CD4-positive, alpha-beta memory T cell (primary cell): ENCODE results near the gene SCFD2. TPM values are rescaled to one million over a fixed set of nuclear protein-coding genes. Genes with fewer than 3 reads are reported as not detected.
A peak's percentile ranks its signal among the peaks of the same experiment; 100 is the strongest.

Experiments used
- CTCF ChIA-PET: fragments of 350-600 bp; sonication (Branson Sonifier 250); formaldehyde crosslinking; loops from one replicate; lab custom pipeline; 2021; ENCODE audit warnings: inconsistent platforms; ENCODE audit not compliant: partially characterized antibody; lab: Charles Lee
- POLR2A ChIA-PET: fragments of 350-600 bp; sonication (Branson Sonifier 250); formaldehyde crosslinking; loops from one replicate; lab custom pipeline; 2021; ENCODE audit not compliant: partially characterized antibody; lab: Charles Lee
- DNase-seq, 5 donors: peaks; one replicate each; pipeline versions ENCODE4 v3.0.0 to v3.0.0-alpha.2; 2020 to 2022; ENCODE audit warnings: mixed read lengths in 1 of 5
- H3K27ac ChIP-seq: one replicate; pipeline ENCODE4 v1.7.0; 2013; ENCODE audit warnings: low read depth, low read length
- H3K27me3 ChIP-seq: 2 replicates; pipeline ENCODE4 v1.7.0; 2013; ENCODE audit warnings: mild to moderate bottlenecking, low read length, moderate library complexity; ENCODE audit not compliant: insufficient read depth
- H3K36me3 ChIP-seq: 2 replicates; pipeline ENCODE4 v1.7.0; 2013; ENCODE audit warnings: mild to moderate bottlenecking, low read length, moderate library complexity; ENCODE audit not compliant: insufficient read depth
- H3K4me1 ChIP-seq: 2 replicates; pipeline ENCODE4 v1.7.0; 2013; ENCODE audit warnings: mild to moderate bottlenecking, low read length, moderate library complexity; ENCODE audit not compliant: insufficient read depth
- H3K4me3 ChIP-seq, 2 donors: one replicate each; pipeline ENCODE4 v1.7.0; 2013; ENCODE audit warnings: low read length in 2 of 2, mild to moderate bottlenecking in 1 of 2
- H3K9me3 ChIP-seq, 2 donors: one replicate each; pipeline ENCODE4 v1.7.0; 2013; ENCODE audit warnings: low read length in 2 of 2, control low read depth in 1 of 2; ENCODE audit not compliant: control insufficient read depth in 1 of 2
- H3K27ac Mint-ChIP-seq, 7 donors: one replicate each; pipeline ENCODE4 v1.8.0; 2020 to 2021; ENCODE audit warnings: mixed read lengths in 7 of 7, mild to moderate bottlenecking in 6 of 7, inconsistent platforms in 3 of 7, moderate library complexity in 3 of 7
- H3K27me3 Mint-ChIP-seq, 2 donors: one replicate each; pipeline ENCODE4 v1.8.0; 2020 to 2021; ENCODE audit warnings: mixed read lengths in 2 of 2
- H3K36me3 Mint-ChIP-seq, 2 donors: one replicate each; pipeline ENCODE4 v1.8.0; 2020 to 2021; ENCODE audit warnings: mixed read lengths in 2 of 2, inconsistent platforms in 1 of 2, mild to moderate bottlenecking in 1 of 2
- H3K4me1 Mint-ChIP-seq, 4 donors: one replicate each; pipeline ENCODE4 v1.8.0; 2020 to 2021; ENCODE audit warnings: mixed read lengths in 4 of 4, mild to moderate bottlenecking in 1 of 4
- H3K4me3 Mint-ChIP-seq, 8 donors: one replicate each; pipeline ENCODE4 v1.8.0; 2020 to 2021; ENCODE audit warnings: mixed read lengths in 8 of 8, mild to moderate bottlenecking in 7 of 8, moderate library complexity in 6 of 8, inconsistent platforms in 3 of 8
- H3K9me3 Mint-ChIP-seq, 8 donors: one replicate each; pipeline ENCODE4 v1.8.0; 2020 to 2021; ENCODE audit warnings: mixed read lengths in 8 of 8, mild to moderate bottlenecking in 5 of 8, inconsistent platforms in 3 of 8, moderate library complexity in 1 of 8
- intact Hi-C: fragments of 100-400 bp; cut with micrococcal nuclease; formaldehyde crosslinking; loops from one replicate; pipeline ENCODE4 v1.15.1; 2023
- polyA plus RNA-seq, 2 donors: library from polyadenylated mRNA; unstranded; fragments of 300-500 nt; fragmentation: Illumina TruSeq; gene quantifications; one replicate each; pipeline ENCODE4 v1.2.3, GENCODE V29; 2021
- total RNA-seq, 2 experiments: library from RNA; stranded (reverse); gene quantifications; one replicate each; pipeline ENCODE4 v1.2.3, GENCODE V29; 2021

SCFD2 gene
- total and polyA plus RNA-seq, 4 experiments from 2014 or later: 12.4 to 21.2 (median 13.5) TPM

DNA sequence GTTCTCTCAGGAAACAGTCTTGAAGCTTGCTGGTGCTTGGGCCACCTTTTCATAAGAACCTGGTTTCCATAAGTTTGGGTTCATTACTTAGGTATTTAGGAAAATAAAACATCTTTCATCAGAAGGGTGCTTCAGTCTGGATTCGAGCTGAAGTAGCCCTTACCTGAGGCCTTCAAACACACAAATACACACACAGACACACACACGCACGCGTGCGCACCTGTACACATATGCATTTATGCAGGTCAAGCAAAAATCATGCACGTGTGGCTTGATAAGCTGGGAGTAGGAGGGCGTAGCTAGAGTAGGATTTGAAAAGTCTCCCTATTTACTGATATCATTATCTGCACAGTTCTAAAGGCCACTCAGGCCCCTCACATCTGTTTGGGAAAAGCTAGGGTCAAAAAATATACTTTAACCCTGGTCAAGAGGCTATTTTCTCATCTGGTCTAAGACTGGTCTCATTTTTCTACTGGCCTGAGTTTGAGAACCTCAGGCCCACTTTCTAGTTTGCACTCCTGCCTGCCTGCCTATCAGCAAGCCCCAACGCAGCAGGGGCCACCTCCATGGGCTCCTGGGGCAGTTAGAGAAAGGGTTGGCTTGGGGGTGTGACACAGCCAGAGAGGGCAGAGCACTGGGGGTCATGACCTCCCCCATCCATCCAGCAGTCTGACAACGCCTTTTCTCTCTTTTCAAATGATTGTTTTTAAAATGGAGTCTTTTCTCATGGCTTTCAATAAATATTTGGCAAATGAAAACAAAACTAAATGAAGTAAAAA lies 439.5 kb downstream of the SCFD2 start:
- H3K9me3 ChIP-seq: no peaks in the 10 kb centered on the region
- H3K27me3 ChIP-seq: no peaks in the 10 kb centered on the region
- no peaks in the 10 kb centered on the region for H3K4me1 Mint-ChIP-seq
- H3K36me3 Mint-ChIP-seq: peaks cover 0 to 16% of the 10 kb centered on the region in 2 donors
- intact Hi-C loops: no loop called here
- no peak overlapping the region for H3K27ac Mint-ChIP-seq
- H3K9me3 Mint-ChIP-seq: peaks cover 0 to 4% (median 0%) of the 10 kb centered on the region in 8 donors
- H3K36me3 ChIP-seq: no peaks in the 10 kb centered on the region
- no peaks in the 10 kb centered on the region for H3K4me1 ChIP-seq
- no peaks in the 10 kb centered on the region for H3K27me3 Mint-ChIP-seq
- POLR2A ChIA-PET: no interaction called here
- H3K4me3 Mint-ChIP-seq: no peak overlapping the region
- no peak overlapping the region for H3K27ac ChIP-seq
- DNase-seq: no peak
- CTCF ChIA-PET: interaction anchor here (1.9 kb wide), 1 partner anchor 14 kb away, joined by 8 read pairs; no protein-coding TSS in a partner anchor
- no peak overlapping the region for H3K4me3 ChIP-seq

DNA sequence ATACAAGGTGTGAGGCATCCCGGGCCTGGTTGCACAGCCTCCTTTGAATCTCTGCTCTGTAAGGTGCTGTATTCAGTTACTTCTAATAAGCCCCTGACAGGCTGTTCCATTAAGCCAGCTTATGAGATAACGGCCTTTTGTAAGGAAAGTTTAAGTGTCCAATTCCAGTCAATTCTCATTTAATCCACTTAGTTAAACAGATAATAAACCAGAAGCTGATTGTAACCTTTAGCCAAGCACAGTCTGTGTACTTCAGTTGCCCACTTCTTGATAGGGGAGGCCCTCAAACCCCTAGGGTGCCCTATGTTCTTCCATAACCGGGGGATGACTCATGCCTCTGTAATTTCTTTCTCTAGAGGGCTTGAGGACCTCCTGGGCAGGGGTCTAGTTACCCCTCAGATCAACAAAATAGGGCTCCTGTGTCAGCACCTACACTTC lies 440.3 kb downstream of the SCFD2 start:
- peaks cover 0 to 15% of the 10 kb centered on the region in 2 donors for H3K36me3 Mint-ChIP-seq
- H3K9me3 Mint-ChIP-seq: peaks cover 0 to 4% (median 0%) of the 10 kb centered on the region in 8 donors
- no peaks in the 10 kb centered on the region for H3K9me3 ChIP-seq
- no peaks in the 10 kb centered on the region for H3K36me3 ChIP-seq
- H3K4me3 Mint-ChIP-seq: no peak overlapping the region
- H3K27ac ChIP-seq: no peak overlapping the region
- H3K27me3 Mint-ChIP-seq: no peaks in the 10 kb centered on the region
- DNase-seq: no peak
- intact Hi-C loops: no loop called here
- H3K27me3 ChIP-seq: no peaks in the 10 kb centered on the region
- no peaks in the 10 kb centered on the region for H3K4me1 Mint-ChIP-seq
- CTCF ChIA-PET: interaction anchor here (1.9 kb wide), 1 partner anchor 14 kb away, joined by 8 read pairs; no protein-coding TSS in a partner anchor
- no peak overlapping the region for H3K27ac Mint-ChIP-seq
- POLR2A ChIA-PET: no interaction called here
- no peaks in the 10 kb centered on the region for H3K4me1 ChIP-seq
- H3K4me3 ChIP-seq: no peak overlapping the region

DNA sequence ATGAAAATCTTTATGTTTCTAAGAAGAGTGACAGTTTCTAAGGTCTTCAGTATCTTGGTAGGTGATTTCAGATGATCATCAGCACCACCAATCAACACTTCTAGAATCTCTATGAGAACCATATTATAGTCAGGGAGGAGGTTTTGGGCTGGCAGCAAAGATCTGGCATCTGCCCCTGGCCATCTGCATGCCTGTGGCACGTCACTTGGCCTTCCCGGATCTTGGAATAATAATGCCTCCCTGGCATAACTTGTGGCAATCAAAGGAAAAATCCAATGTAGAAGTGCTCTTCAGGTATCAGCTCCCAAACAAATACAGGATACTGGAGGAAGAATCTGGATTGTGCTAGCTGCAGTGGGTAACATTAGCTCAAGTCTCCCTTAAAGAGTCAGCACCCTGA lies 446.4 kb downstream of the SCFD2 start:
- Histone ChIP-seq H3K4me1 (no peaks in the 10 kb centered on the region), H3K27ac (no peak overlapping the region), H3K9me3 (no peaks in the 10 kb centered on the region), H3K4me3 (no peak overlapping the region), H3K36me3 (no peaks in the 10 kb centered on the region), H3K27me3 (no peaks in the 10 kb centered on the region)
- ChIA-PET CTCF (interaction anchor here (1.1 to 2.6 kb wide), 2 partner anchors 8 to 11 kb away, joined by 4 to 13 read pairs; no protein-coding TSS in a partner anchor), POLR2A (no interaction called here)
- intact Hi-C loops: no loop called here
- Mint-ChIP-seq H3K4me3 (no peak overlapping the region), H3K9me3 (no peaks in the 10 kb centered on the region), H3K27ac (no peak overlapping the region), H3K27me3 (no peaks in the 10 kb centered on the region), H3K4me1 (no peaks in the 10 kb centered on the region), H3K36me3 (peaks cover 0 to 23% of the 10 kb centered on the region in 2 donors)
- DNase-seq: no peak

DNA sequence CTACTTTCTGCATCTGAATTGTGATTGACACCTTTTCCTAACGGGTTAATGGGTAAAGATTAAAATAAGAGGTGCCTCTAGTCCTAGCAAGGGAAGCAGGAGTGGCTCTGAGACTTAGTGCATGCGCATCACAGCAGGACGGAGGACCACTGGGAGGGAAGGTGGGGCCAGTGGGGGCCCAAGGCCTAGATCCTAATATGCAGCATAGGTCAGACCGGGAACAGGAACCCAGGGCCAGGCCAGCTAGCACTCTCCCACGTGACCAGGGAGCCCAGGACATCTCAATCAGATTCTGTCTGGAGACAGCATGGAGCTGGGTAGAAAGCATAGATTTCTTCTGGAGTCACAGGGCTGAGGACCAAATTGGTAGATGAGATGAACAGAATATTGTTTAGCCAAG lies 448.0 kb downstream of the SCFD2 start:
- ChIA-PET POLR2A (no interaction called here), CTCF (no interaction called here)
- intact Hi-C loops: no loop called here
- H3K4me3 Mint-ChIP-seq: no peak overlapping the region
- H3K27me3 Mint-ChIP-seq: no peaks in the 10 kb centered on the region
- no peaks in the 10 kb centered on the region for H3K36me3 ChIP-seq
- H3K27ac Mint-ChIP-seq: no peak overlapping the region
- no peak for DNase-seq
- H3K4me3 ChIP-seq: no peak overlapping the region
- H3K27ac ChIP-seq: no peak overlapping the region
- no peaks in the 10 kb centered on the region for H3K4me1 ChIP-seq
- peaks cover 0 to under 1% (median 0%) of the 10 kb centered on the region in 4 donors for H3K4me1 Mint-ChIP-seq
- peaks cover 0 to 23% of the 10 kb centered on the region in 2 donors for H3K36me3 Mint-ChIP-seq
- no peaks in the 10 kb centered on the region for H3K27me3 ChIP-seq
- H3K9me3 ChIP-seq: no peaks in the 10 kb centered on the region
- no peaks in the 10 kb centered on the region for H3K9me3 Mint-ChIP-seq

DNA sequence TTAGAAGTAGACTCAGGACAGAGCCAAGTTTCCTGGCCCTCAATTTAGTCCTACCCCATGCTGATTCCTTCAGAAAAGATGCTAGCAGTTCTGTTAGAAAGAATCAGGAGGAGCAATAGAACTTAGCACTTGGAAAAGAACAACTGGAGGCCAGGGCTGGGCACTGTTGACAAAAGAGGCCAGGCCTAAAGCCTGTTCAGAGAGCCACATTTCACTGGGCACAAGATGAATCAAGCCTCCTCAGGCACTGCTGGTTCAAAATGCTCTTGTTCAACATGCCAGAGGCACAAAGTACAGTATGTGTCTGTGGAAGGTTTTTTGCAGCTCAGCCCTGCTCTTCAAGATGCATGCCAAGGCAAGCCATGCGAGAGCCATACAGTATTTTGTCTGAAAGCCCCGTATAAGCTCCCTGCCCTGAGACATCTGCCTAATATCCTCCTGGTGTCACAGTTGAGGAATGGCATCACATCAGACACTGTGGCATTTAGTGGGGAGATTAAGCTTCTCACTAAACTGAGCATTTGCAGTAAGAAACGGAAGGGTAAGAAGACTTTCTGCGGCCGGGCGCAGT lies 450.0 kb downstream of the SCFD2 start:
- ChIA-PET CTCF (no interaction called here), POLR2A (no interaction called here)
- H3K4me1 Mint-ChIP-seq: peaks cover 0 to 7% (median 2%) of the 10 kb centered on the region in 4 donors
- H3K4me1 ChIP-seq: no peaks in the 10 kb centered on the region
- H3K36me3 ChIP-seq: no peaks in the 10 kb centered on the region
- intact Hi-C loops: no loop called here
- no peaks in the 10 kb centered on the region for H3K9me3 ChIP-seq
- no peak overlapping the region for H3K4me3 Mint-ChIP-seq
- H3K27ac ChIP-seq: no peak overlapping the region
- no peak overlapping the region for H3K4me3 ChIP-seq
- no peaks in the 10 kb centered on the region for H3K27me3 Mint-ChIP-seq
- DNase-seq: no peak
- peak overlapping the region in 1 of 7 donors; percentile 39 for H3K27ac Mint-ChIP-seq
- H3K27me3 ChIP-seq: no peaks in the 10 kb centered on the region
- H3K36me3 Mint-ChIP-seq: peaks cover 1 to 19% of the 10 kb centered on the region in 2 donors
- H3K9me3 Mint-ChIP-seq: no peaks in the 10 kb centered on the region

DNA sequence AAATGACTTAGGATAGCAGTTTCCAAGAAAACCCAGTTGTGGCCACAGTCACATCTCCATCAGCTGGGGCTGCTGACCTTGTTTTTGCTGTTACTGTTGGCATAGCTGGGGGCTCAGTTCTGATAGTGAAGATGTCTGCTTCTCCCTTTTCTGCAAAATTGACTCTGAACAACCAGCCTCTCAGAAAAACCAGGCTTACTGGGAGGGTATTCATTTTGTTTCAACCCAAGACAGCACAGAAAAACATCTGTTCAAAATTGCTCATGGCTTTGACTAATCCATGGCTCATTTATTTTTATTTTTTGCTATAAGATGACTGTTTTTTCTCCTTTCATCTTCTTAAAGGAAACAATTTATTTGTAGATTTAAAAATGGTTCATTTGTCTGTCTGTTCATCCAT lies 450.7 kb downstream of the SCFD2 start:
- no peak overlapping the region for H3K4me3 ChIP-seq
- Mint-ChIP-seq H3K27me3 (no peaks in the 10 kb centered on the region), H3K9me3 (no peaks in the 10 kb centered on the region), H3K4me1 (peaks cover 0 to 7% (median 2%) of the 10 kb centered on the region in 4 donors), H3K4me3 (no peak overlapping the region), H3K27ac (peak overlapping the region in 1 of 7 donors; percentile 39), H3K36me3 (peaks cover 1 to 14% of the 10 kb centered on the region in 2 donors)
- DNase-seq: no peak
- H3K4me1 ChIP-seq: no peaks in the 10 kb centered on the region
- H3K27ac ChIP-seq: no peak overlapping the region
- POLR2A ChIA-PET: no interaction called here
- no peaks in the 10 kb centered on the region for H3K36me3 ChIP-seq
- no peaks in the 10 kb centered on the region for H3K27me3 ChIP-seq
- no peaks in the 10 kb centered on the region for H3K9me3 ChIP-seq
- intact Hi-C loops: no loop called here
- CTCF ChIA-PET: no interaction called here

DNA sequence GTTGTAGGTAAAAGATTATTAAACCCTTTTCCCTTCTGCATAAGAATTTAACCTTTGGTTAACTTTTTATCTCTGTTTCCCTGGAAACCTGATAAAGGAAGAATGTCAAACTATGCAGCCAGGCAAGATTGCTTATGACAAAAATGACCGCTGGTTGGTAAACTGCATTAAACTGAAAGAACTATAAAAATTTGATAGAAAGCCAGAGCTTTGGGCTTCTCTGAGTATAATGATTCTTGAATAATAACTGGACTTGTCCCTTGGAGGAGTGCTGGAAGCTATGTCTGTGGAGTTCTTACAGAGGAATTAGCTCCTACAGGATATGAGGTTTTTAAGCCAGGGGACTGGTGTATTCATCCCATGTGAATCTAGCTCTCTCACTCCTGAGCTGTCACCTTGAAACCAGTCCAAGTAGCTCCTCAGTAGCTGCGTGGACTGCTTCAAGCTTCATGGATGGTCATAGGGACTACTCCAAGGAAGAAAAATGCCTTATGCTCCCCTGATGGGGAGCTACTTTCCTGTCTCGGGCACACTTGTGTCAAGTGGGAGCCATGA lies 451.7 kb downstream of the SCFD2 start:
- DNase-seq: no peak
- Mint-ChIP-seq H3K27me3 (peaks cover 0 to 1% of the 10 kb centered on the region in 2 donors), H3K4me1 (peaks cover 0 to 7% (median 2%) of the 10 kb centered on the region in 4 donors), H3K9me3 (no peaks in the 10 kb centered on the region), H3K36me3 (peaks cover 1 to 6% of the 10 kb centered on the region in 2 donors), H3K4me3 (no peak overlapping the region), H3K27ac (peak overlapping the region in 1 of 7 donors; percentile 36)
- Histone ChIP-seq H3K4me1 (no peaks in the 10 kb centered on the region), H3K9me3 (no peaks in the 10 kb centered on the region), H3K36me3 (no peaks in the 10 kb centered on the region), H3K27ac (no peak overlapping the region), H3K27me3 (no peaks in the 10 kb centered on the region), H3K4me3 (no peak overlapping the region)
- intact Hi-C loops: loop anchor here (5.0 kb wide), 1 partner anchor 1318 kb away; no protein-coding TSS in a partner anchor
- CTCF ChIA-PET: interaction anchor here (1.2 kb wide), 1 partner anchor 19 kb away, joined by 3 read pairs; no protein-coding TSS in a partner anchor
- POLR2A ChIA-PET: no interaction called here
